ENCODE data around the gene GUCY1B1. TPM values are rescaled to one million over a fixed set of nuclear protein-coding genes. Genes with fewer than 3 reads are reported as not detected.

GUCY1B1 gene
- total and polyA plus RNA-seq, 2 donors: 5.5 to 7.2 TPM

GRCh38 chr4:155734065-155734464 lies 24.8 kb upstream of the GUCY1B1 start:
- H3K4me3 ChIP-seq (ENCODE audit: low read length in 2 of 2): no peak overlapping the region
- WGBS: 94% methylated on average over 3 of the region's 3 CpGs
- H3K36me3 ChIP-seq (ENCODE audit: control insufficient read depth in 2 of 2, insufficient read depth in 2 of 2, low read length in 1 of 2): no peaks in the 10 kb centered on the region
- no peak overlapping the region for H3K27ac ChIP-seq (ENCODE audit: low read depth in 1 of 2, low read length in 1 of 2)
- no peaks in the 10 kb centered on the region for H3K27me3 ChIP-seq (ENCODE audit: control insufficient read depth in 2 of 2, insufficient read depth in 1 of 2, low read length in 1 of 2)
- no peaks in the 10 kb centered on the region for H3K4me1 ChIP-seq (ENCODE audit: control insufficient read depth in 2 of 2, insufficient read depth in 2 of 2, low read length in 2 of 2)
- no peaks in the 10 kb centered on the region for H3K9me3 ChIP-seq (ENCODE audit: control insufficient read depth in 2 of 2, insufficient read depth in 1 of 2, low read length in 1 of 2)
- DNase-seq (ENCODE audit: low read depth in 6 of 9, low spot score in 9 of 9): no peak

- H3K27ac ChIP-seq (ENCODE audit: low read depth in 1 of 2, low read length in 1 of 2): no peak overlapping the region
- H3K4me1 ChIP-seq (ENCODE audit: control insufficient read depth in 2 of 2, insufficient read depth in 2 of 2, low read length in 2 of 2): peaks cover 0 to 2% of the 10 kb centered on the region in 2 donors
- no peaks in the 10 kb centered on the region for H3K9me3 ChIP-seq (ENCODE audit: control insufficient read depth in 2 of 2, insufficient read depth in 1 of 2, low read length in 1 of 2)
- no peaks in the 10 kb centered on the region for H3K27me3 ChIP-seq (ENCODE audit: control insufficient read depth in 2 of 2, insufficient read depth in 1 of 2, low read length in 1 of 2)
- DNase-seq (ENCODE audit: low read depth in 6 of 9, low spot score in 9 of 9): no peak
- H3K4me3 ChIP-seq (ENCODE audit: low read length in 2 of 2): no peak overlapping the region
- H3K36me3 ChIP-seq (ENCODE audit: control insufficient read depth in 2 of 2, insufficient read depth in 2 of 2, low read length in 1 of 2): no peaks in the 10 kb centered on the region
- 88% methylated on average over 1 of the region's 1 CpG for WGBS
Measured at GRCh38 chr4:155734951-155735350, 23.9 kb upstream of the GUCY1B1 start.

GRCh38 chr4:155735496-155735895 lies 23.3 kb upstream of the GUCY1B1 start:
- Histone ChIP-seq H3K27ac (ENCODE audit: low read depth in 1 of 2, low read length in 1 of 2) (no peak overlapping the region), H3K9me3 (ENCODE audit: control insufficient read depth in 2 of 2, insufficient read depth in 1 of 2, low read length in 1 of 2) (no peaks in the 10 kb centered on the region), H3K4me1 (ENCODE audit: control insufficient read depth in 2 of 2, insufficient read depth in 2 of 2, low read length in 2 of 2) (peaks cover 0 to 5% of the 10 kb centered on the region in 2 donors), H3K4me3 (ENCODE audit: low read length in 2 of 2) (no peak overlapping the region), H3K27me3 (ENCODE audit: control insufficient read depth in 2 of 2, insufficient read depth in 1 of 2, low read length in 1 of 2) (no peaks in the 10 kb centered on the region), H3K36me3 (ENCODE audit: control insufficient read depth in 2 of 2, insufficient read depth in 2 of 2, low read length in 1 of 2) (no peaks in the 10 kb centered on the region)
- no peak for DNase-seq (ENCODE audit: low read depth in 6 of 9, low spot score in 9 of 9)

DNA sequence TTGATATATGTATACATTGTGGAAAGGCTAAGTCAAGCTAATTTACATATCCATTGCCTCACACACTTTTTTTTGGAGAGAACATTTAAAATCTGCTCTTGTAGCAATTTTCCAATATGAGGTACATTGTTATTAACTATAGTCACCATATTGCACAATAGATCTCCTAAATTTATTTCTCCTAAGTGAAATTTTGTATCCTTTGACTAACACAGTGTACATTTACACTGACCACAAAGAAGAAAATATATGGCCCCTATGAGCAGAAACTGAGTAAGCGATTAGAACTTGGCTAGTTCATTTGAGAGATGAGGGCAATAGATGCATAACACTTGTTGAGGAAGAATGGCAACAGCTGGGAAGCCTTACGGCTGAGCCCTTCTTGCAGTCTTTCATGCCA lies 20.3 kb upstream of the GUCY1B1 start:
- no peaks in the 10 kb centered on the region for H3K27me3 ChIP-seq (ENCODE audit: control insufficient read depth in 2 of 2, insufficient read depth in 1 of 2, low read length in 1 of 2)
- H3K36me3 ChIP-seq (ENCODE audit: control insufficient read depth in 2 of 2, insufficient read depth in 2 of 2, low read length in 1 of 2): no peaks in the 10 kb centered on the region
- no peak overlapping the region for H3K4me3 ChIP-seq (ENCODE audit: low read length in 2 of 2)
- DNase-seq (ENCODE audit: low read depth in 6 of 9, low spot score in 9 of 9): no peak
- H3K4me1 ChIP-seq (ENCODE audit: control insufficient read depth in 2 of 2, insufficient read depth in 2 of 2, low read length in 2 of 2): peaks cover 0 to 8% of the 10 kb centered on the region in 2 donors
- no peaks in the 10 kb centered on the region for H3K9me3 ChIP-seq (ENCODE audit: control insufficient read depth in 2 of 2, insufficient read depth in 1 of 2, low read length in 1 of 2)
- H3K27ac ChIP-seq (ENCODE audit: low read depth in 1 of 2, low read length in 1 of 2): no peak overlapping the region
- 96% methylated on average over 2 of the region's 2 CpGs for WGBS

GRCh38 chr4:155741546-155741945 lies 17.3 kb upstream of the GUCY1B1 start:
- H3K27me3 ChIP-seq (ENCODE audit: control insufficient read depth in 2 of 2, insufficient read depth in 1 of 2, low read length in 1 of 2): no peaks in the 10 kb centered on the region
- H3K27ac ChIP-seq (ENCODE audit: low read depth in 1 of 2, low read length in 1 of 2): no peak overlapping the region
- H3K4me1 ChIP-seq (ENCODE audit: control insufficient read depth in 2 of 2, insufficient read depth in 2 of 2, low read length in 2 of 2): peaks cover 0 to 8% of the 10 kb centered on the region in 2 donors
- H3K4me3 ChIP-seq (ENCODE audit: low read length in 2 of 2): no peak overlapping the region
- H3K36me3 ChIP-seq (ENCODE audit: control insufficient read depth in 2 of 2, insufficient read depth in 2 of 2, low read length in 1 of 2): no peaks in the 10 kb centered on the region
- no peak for DNase-seq (ENCODE audit: low read depth in 6 of 9, low spot score in 9 of 9)
- 95% methylated on average over 1 of the region's 1 CpG for WGBS
- no peaks in the 10 kb centered on the region for H3K9me3 ChIP-seq (ENCODE audit: control insufficient read depth in 2 of 2, insufficient read depth in 1 of 2, low read length in 1 of 2)

DNA sequence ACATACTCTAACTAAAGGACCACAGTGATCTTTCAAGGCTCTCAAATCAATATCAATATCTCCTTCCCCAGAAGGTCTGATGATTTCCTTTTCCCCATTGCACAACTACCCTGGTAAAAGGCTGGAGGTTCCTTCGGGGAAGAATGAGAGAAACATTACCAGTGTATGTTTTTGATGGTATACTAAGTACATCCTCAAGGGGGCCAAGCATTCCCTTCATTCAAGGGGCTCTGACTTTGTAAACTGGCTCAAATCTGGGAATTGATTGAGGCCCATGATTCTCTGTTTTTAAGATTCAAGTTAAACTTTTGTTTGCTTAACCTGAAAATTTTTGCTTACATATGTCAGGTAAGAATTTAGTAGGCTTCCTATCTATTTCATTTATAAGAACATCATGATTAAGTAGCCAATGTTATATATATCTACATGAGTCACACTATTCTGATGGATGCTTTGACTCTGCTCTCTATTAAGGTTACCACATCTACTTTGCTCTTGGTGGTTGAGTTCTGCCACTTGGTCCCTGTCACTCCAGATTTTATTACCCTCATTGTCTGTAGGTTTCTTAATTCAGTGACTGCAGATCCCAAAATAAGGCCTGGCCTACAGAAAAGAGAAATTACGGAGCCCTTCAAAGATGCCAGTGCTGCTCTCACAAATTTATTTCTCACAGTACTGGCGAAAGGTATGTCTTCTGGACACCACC lies 16.4 kb upstream of the GUCY1B1 start:
- H3K9me3 ChIP-seq (ENCODE audit: control insufficient read depth in 2 of 2, insufficient read depth in 1 of 2, low read length in 1 of 2): no peaks in the 10 kb centered on the region
- peaks cover 0 to 8% of the 10 kb centered on the region in 2 donors for H3K4me1 ChIP-seq (ENCODE audit: control insufficient read depth in 2 of 2, insufficient read depth in 2 of 2, low read length in 2 of 2)
- no peak overlapping the region for H3K27ac ChIP-seq (ENCODE audit: low read depth in 1 of 2, low read length in 1 of 2)
- 94% methylated on average over 3 of the region's 3 CpGs for WGBS
- H3K4me3 ChIP-seq (ENCODE audit: low read length in 2 of 2): no peak overlapping the region
- H3K36me3 ChIP-seq (ENCODE audit: control insufficient read depth in 2 of 2, insufficient read depth in 2 of 2, low read length in 1 of 2): no peaks in the 10 kb centered on the region
- no peak for DNase-seq (ENCODE audit: low read depth in 6 of 9, low spot score in 9 of 9)
- no peaks in the 10 kb centered on the region for H3K27me3 ChIP-seq (ENCODE audit: control insufficient read depth in 2 of 2, insufficient read depth in 1 of 2, low read length in 1 of 2)

DNA sequence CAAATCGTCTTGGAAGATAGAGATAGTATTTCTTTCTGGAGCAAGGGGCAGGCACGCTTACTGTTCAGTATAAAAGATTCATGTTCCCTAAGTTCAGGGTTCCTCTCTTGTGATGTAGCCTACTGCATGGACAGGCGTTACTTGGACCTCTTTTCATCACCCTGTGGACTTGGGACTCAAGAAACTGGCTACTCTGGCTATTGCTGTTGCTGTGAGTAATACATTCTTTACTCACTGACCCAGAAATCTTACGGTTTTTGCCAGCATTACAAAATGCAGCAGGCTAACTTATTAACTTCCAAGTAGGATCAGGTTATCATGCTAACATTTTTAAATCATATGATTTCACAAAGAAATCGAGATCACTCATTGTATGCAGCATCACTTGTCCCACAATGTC lies 12.8 kb upstream of the GUCY1B1 start:
- H3K9me3 ChIP-seq (ENCODE audit: control insufficient read depth in 2 of 2, insufficient read depth in 1 of 2, low read length in 1 of 2): no peaks in the 10 kb centered on the region
- H3K27me3 ChIP-seq (ENCODE audit: control insufficient read depth in 2 of 2, insufficient read depth in 1 of 2, low read length in 1 of 2): no peaks in the 10 kb centered on the region
- no peaks in the 10 kb centered on the region for H3K36me3 ChIP-seq (ENCODE audit: control insufficient read depth in 2 of 2, insufficient read depth in 2 of 2, low read length in 1 of 2)
- no peak overlapping the region for H3K27ac ChIP-seq (ENCODE audit: low read depth in 1 of 2, low read length in 1 of 2)
- no peaks in the 10 kb centered on the region for H3K4me1 ChIP-seq (ENCODE audit: control insufficient read depth in 2 of 2, insufficient read depth in 2 of 2, low read length in 2 of 2)
- no peak overlapping the region for H3K4me3 ChIP-seq (ENCODE audit: low read length in 2 of 2)
- DNase-seq (ENCODE audit: low read depth in 6 of 9, low spot score in 9 of 9): no peak
- WGBS: 95% methylated on average over 5 of the region's 5 CpGs

GRCh38 chr4:155748039-155748438 lies 10.8 kb upstream of the GUCY1B1 start:
- H3K4me3 ChIP-seq (ENCODE audit: low read length in 2 of 2): no peak overlapping the region
- H3K9me3 ChIP-seq (ENCODE audit: control insufficient read depth in 2 of 2, insufficient read depth in 1 of 2, low read length in 1 of 2): no peaks in the 10 kb centered on the region
- no peak for DNase-seq (ENCODE audit: low read depth in 6 of 9, low spot score in 9 of 9)
- H3K4me1 ChIP-seq (ENCODE audit: control insufficient read depth in 2 of 2, insufficient read depth in 2 of 2, low read length in 2 of 2): no peaks in the 10 kb centered on the region
- no peak overlapping the region for H3K27ac ChIP-seq (ENCODE audit: low read depth in 1 of 2, low read length in 1 of 2)
- no peaks in the 10 kb centered on the region for H3K36me3 ChIP-seq (ENCODE audit: control insufficient read depth in 2 of 2, insufficient read depth in 2 of 2, low read length in 1 of 2)
- H3K27me3 ChIP-seq (ENCODE audit: control insufficient read depth in 2 of 2, insufficient read depth in 1 of 2, low read length in 1 of 2): no peaks in the 10 kb centered on the region
- 94% methylated on average over 2 of the region's 2 CpGs for WGBS

DNA sequence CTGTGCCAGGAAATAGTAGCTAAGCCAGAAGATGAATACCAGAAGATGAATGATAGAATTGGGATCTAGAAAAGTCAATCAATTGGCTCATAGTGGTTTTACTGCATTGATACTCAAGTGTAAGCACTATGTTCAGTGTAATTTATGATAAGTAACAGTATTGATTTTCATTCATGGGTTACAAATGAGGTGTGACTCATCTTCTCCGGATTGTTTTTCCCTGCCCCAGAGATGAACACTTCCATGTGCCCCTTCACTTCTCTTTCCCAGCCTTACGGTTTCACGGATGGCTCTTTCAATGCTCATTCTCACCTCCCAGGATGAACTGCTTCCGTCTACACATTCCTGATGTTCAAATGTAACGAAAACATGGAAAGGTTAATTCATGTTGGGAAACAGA lies 9.8 kb upstream of the GUCY1B1 start:
- H3K4me3 ChIP-seq (ENCODE audit: low read length in 2 of 2): no peak overlapping the region
- 97% methylated on average over 5 of the region's 5 CpGs for WGBS
- H3K36me3 ChIP-seq (ENCODE audit: control insufficient read depth in 2 of 2, insufficient read depth in 2 of 2, low read length in 1 of 2): no peaks in the 10 kb centered on the region
- H3K9me3 ChIP-seq (ENCODE audit: control insufficient read depth in 2 of 2, insufficient read depth in 1 of 2, low read length in 1 of 2): no peaks in the 10 kb centered on the region
- no peak overlapping the region for H3K27ac ChIP-seq (ENCODE audit: low read depth in 1 of 2, low read length in 1 of 2)
- H3K27me3 ChIP-seq (ENCODE audit: control insufficient read depth in 2 of 2, insufficient read depth in 1 of 2, low read length in 1 of 2): no peaks in the 10 kb centered on the region
- no peak for DNase-seq (ENCODE audit: low read depth in 6 of 9, low spot score in 9 of 9)
- H3K4me1 ChIP-seq (ENCODE audit: control insufficient read depth in 2 of 2, insufficient read depth in 2 of 2, low read length in 2 of 2): no peaks in the 10 kb centered on the region

All from thymus (tissue), 11 donors.